Endothelial cell of umbilical vein (primary cell): ENCODE results near the gene CDCA3. TPM values are rescaled to one million over a fixed set of nuclear protein-coding genes. Genes with fewer than 3 reads are reported as not detected.

Experiments
- BruUV-seq: library from RNA; stranded (reverse); fragments of 400-500 nt; replicated peaks from 2 replicates; lab custom pipeline; 2021; lab: Mats Ljungman, UMichigan
- CTCF ChIA-PET: fragments of 300-600, 350-600 bp; sonication (Branson Sonifier 250); formaldehyde crosslinking; loops from one replicate; lab custom pipeline; 2021; ENCODE audit warnings: antibody characterized with exemption, inconsistent platforms; lab: Charles Lee
- POLR2A ChIA-PET: fragments of 300-600, 350-600 bp; sonication (Branson Sonifier 250); formaldehyde crosslinking; loops from one replicate; lab custom pipeline; 2021; ENCODE audit warnings: antibody characterized with exemption, inconsistent platforms; lab: Charles Lee
- DNase-seq: peaks from one replicate; pipeline ENCODE4 v3.0.0-alpha.2; 2011; ENCODE audit warnings: low read depth, low spot score
- FAIRE-seq: peaks from 2 replicates; lab custom pipeline; 2011; peaks lifted over from hg19 to GRCh38; lab: Jason Lieb, UNC
- H2AFZ ChIP-seq: 2 replicates; pipeline ENCODE4 v1.6.0; 2012; ENCODE audit warnings: low read depth, low read length, control low read depth, inconsistent platforms
- H3K27ac ChIP-seq: 2 replicates; pipeline ENCODE4 v1.5.1; 2011; ENCODE audit warnings: low read depth, mild to moderate bottlenecking, control low read depth, low read length, moderate library complexity; ENCODE audit not compliant: insufficient read depth
- H3K27me3 ChIP-seq, 2 experiments: 2 replicates each; pipeline versions ENCODE4 v1.6.0 to v1.6.1; 2011; ENCODE audit warnings: low read length in 2 of 2, mixed read lengths in 1 of 2; ENCODE audit not compliant: control insufficient read depth in 2 of 2, insufficient read depth in 2 of 2
- H3K36me3 ChIP-seq, 2 experiments: 2 replicates in 1 of 2; 3 replicates in 1 of 2; pipeline ENCODE4 v1.5.1; 2011; ENCODE audit warnings: low read length in 2 of 2, mild to moderate bottlenecking in 1 of 2, moderate library complexity in 1 of 2; ENCODE audit not compliant: control insufficient read depth in 2 of 2, insufficient read depth in 2 of 2; ENCODE audit errors: extremely low read depth in 1 of 2
- H3K4me1 ChIP-seq: 3 replicates; pipeline ENCODE4 v1.5.1; 2011; ENCODE audit warnings: mild to moderate bottlenecking, low read length; ENCODE audit not compliant: control insufficient read depth, insufficient read depth; ENCODE audit errors: extremely low read depth
- H3K4me2 ChIP-seq: 2 replicates; pipeline ENCODE4 v1.6.1; 2011; ENCODE audit warnings: low read length, control low read depth, mixed read lengths; ENCODE audit not compliant: insufficient read depth
- H3K4me3 ChIP-seq, 3 experiments: fragments of 200-600 bp in 1 of 3; sonication (generic), shearing (Covaris generic) in 1 of 3; replicated peaks in 1 of 3; 2 replicates each; pipeline ENCODE4 v1.5.1; 2011 to 2016; ENCODE audit warnings: control low read depth in 3 of 3, low read length in 3 of 3, mild to moderate bottlenecking in 2 of 3, inconsistent platforms in 1 of 3, low read depth in 1 of 3, moderate library complexity in 1 of 3; ENCODE audit not compliant: insufficient read depth in 1 of 3
- H3K79me2 ChIP-seq: 2 replicates; pipeline ENCODE4 v1.6.0; 2012; ENCODE audit warnings: low read length, inconsistent platforms; ENCODE audit not compliant: control insufficient read depth, insufficient read depth
- H3K9ac ChIP-seq: replicated peaks from 2 replicates; pipeline ENCODE3; 2011; ENCODE audit warnings: low read length, control low read depth; ENCODE audit not compliant: insufficient read depth; ENCODE audit errors: extremely low read depth
- H3K9me1 ChIP-seq: replicated peaks from 3 replicates; pipeline ENCODE4 v1.6.0; 2011; ENCODE audit warnings: mild to moderate bottlenecking, low read length; ENCODE audit not compliant: control insufficient read depth, insufficient read depth; ENCODE audit errors: extremely low read depth
- H3K9me3 ChIP-seq: replicated peaks from 2 replicates; pipeline ENCODE4 v1.5.1; 2012; ENCODE audit warnings: low read length, inconsistent platforms; ENCODE audit not compliant: control insufficient read depth, insufficient read depth
- H4K20me1 ChIP-seq: replicated peaks from 2 replicates; pipeline ENCODE3; 2011; ENCODE audit warnings: mild to moderate bottlenecking, low read length; ENCODE audit not compliant: control insufficient read depth, insufficient read depth; ENCODE audit errors: extremely low read depth
- FOS ChIP-seq: IDR thresholded peaks from 2 replicates; pipeline ENCODE4 v1.6.1; 2011; ENCODE audit warnings: mild to moderate bottlenecking, low read length, moderate library complexity, borderline replicate concordance; ENCODE audit not compliant: insufficient read depth
- GATA2 ChIP-seq: IDR thresholded peaks from 2 replicates; pipeline ENCODE4 v1.7.0; 2011; ENCODE audit warnings: low read depth, mild to moderate bottlenecking, moderate library complexity, mixed read lengths, low read length; ENCODE audit not compliant: insufficient read length, insufficient read depth
- MYC ChIP-seq: IDR thresholded peaks from one replicate; pipeline ENCODE4 v1.6.1; 2011; ENCODE audit warnings: mild to moderate bottlenecking, low read depth, low read length
- dilution Hi-C: fragments of 300-500 bp; cut with MboI; formaldehyde crosslinking; loops from one replicate; pipeline ENCODE4 v1.15.0; 2019; ENCODE audit warnings: low sequenced_read_pairs; ENCODE audit not compliant: extremely low pct_ligation_motif_present
- intact Hi-C: fragments of 100-400 bp; cut with micrococcal nuclease; formaldehyde crosslinking; loops from one replicate; pipeline ENCODE4 v1.10.0; 2022
- polyA plus RNA-seq, 4 experiments: library from polyadenylated mRNA; depleted of rRNA in 3 of 4; stranded (reverse) in 3 of 4; unstranded in 1 of 4; fragments of >200 nt; gene quantifications; 2 replicates each; pipeline versions ENCODE4 v1.2.1 to v1.2.3, GENCODE V29; 2011 to 2012; ENCODE audit warnings: missing spikeins in 1 of 4
- total RNA-seq: library from RNA; stranded (reverse); gene quantifications from 2 replicates; pipeline ENCODE4 v1.2.3, GENCODE V29; 2021
- TF ChIP-seq, protein P1 (sequence below), 2 donors: IDR thresholded peaks; 1 replicate in 1 of 2; 2 replicates in 1 of 2; pipeline ENCODE4 v1.5.1; 2011; ENCODE audit warnings: low read length in 2 of 2, mild to moderate bottlenecking in 2 of 2, moderate library complexity in 2 of 2, control low read depth in 1 of 2, inconsistent platforms in 1 of 2, low read depth in 1 of 2; ENCODE audit not compliant: insufficient read depth in 1 of 2; ENCODE audit errors: extremely low read depth in 1 of 2

CDCA3 gene
- total and polyA plus RNA-seq, 2 donors (not counting 3 experiments of a cell fraction or from before 2014, with no cell fraction given): 44.3 to 53.5 TPM

DNA sequence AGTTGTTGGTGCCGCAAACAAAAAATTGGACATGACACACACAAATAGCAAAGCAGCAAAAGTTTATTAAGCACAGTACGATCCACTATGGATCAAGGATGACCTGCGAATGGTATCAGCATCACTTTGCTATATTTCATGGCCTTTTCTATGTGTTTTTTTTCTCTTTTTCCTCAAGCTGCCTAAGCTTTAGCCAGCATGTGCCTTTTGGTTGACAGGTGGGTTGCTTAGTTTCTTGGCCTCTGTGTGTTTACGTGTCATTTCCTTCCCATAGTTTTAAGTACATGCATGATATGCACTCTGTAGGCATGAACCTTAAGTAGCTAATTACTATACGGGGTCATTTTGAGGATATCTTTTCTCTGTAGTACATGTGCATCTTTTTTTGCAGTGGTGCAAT is 51.9 kb downstream of the CDCA3 start:
- dilution Hi-C loops (no loop called here), intact Hi-C loops (no loop called here)
- TF ChIP-seq, protein P1, sequence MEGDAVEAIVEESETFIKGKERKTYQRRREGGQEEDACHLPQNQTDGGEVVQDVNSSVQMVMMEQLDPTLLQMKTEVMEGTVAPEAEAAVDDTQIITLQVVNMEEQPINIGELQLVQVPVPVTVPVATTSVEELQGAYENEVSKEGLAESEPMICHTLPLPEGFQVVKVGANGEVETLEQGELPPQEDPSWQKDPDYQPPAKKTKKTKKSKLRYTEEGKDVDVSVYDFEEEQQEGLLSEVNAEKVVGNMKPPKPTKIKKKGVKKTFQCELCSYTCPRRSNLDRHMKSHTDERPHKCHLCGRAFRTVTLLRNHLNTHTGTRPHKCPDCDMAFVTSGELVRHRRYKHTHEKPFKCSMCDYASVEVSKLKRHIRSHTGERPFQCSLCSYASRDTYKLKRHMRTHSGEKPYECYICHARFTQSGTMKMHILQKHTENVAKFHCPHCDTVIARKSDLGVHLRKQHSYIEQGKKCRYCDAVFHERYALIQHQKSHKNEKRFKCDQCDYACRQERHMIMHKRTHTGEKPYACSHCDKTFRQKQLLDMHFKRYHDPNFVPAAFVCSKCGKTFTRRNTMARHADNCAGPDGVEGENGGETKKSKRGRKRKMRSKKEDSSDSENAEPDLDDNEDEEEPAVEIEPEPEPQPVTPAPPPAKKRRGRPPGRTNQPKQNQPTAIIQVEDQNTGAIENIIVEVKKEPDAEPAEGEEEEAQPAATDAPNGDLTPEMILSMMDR (IDR thresholded peaks at IDR 0.05; ENCODE audit: extremely low read depth in 1 of 2, insufficient read depth in 1 of 2, low read depth in 1 of 2, low read length in 2 of 2): no peak
- TF ChIP-seq FOS (no peak), MYC (no peak), GATA2 (no peak)
- Histone ChIP-seq H2AFZ (no peak overlapping the region), H3K9me3 (no peaks in the 10 kb centered on the region), H3K27me3 (peaks cover 7 to 9% of the 10 kb centered on the region in 2 experiments), H3K4me2 (no peak overlapping the region), H4K20me1 (no peaks in the 10 kb centered on the region), H3K4me1 (no peaks in the 10 kb centered on the region), H3K9ac (no peak overlapping the region), H3K79me2 (no peaks in the 10 kb centered on the region), H3K9me1 (no peaks in the 10 kb centered on the region), H3K27ac (no peak overlapping the region), H3K36me3 (no peaks in the 10 kb centered on the region), H3K4me3 (no peak overlapping the region)
- FAIRE-seq (no peak), DNase-seq (no peak)
- BruUV-seq: no TSS peak
- POLR2A ChIA-PET: no interaction called here
- CTCF ChIA-PET: no interaction called here

Other genes starting within 250 kb of the CDCA3 start
- 192 and 216 TPM in 2 replicates for gene CHD4, start 243.9 kb downstream of the CDCA3 start, total RNA-seq
- 119 and 127 TPM in 2 replicates for gene CHD4, start 243.9 kb downstream of the CDCA3 start, polyA plus RNA-seq
- not detected in 2 replicates for gene LPAR5, start 215.3 kb downstream of the CDCA3 start, total RNA-seq
- gene LPAR5, start 215.3 kb downstream of the CDCA3 start, polyA plus RNA-seq: 0.23 and 0.41 TPM in 2 replicates
- 0.97 and 1.3 TPM in 2 replicates for gene ACRBP, start 203.9 kb downstream of the CDCA3 start, total RNA-seq
- gene ACRBP, start 203.9 kb downstream of the CDCA3 start, polyA plus RNA-seq: 5.5 and 5.7 TPM in 2 replicates
- 26.3 and 34.7 TPM in 2 replicates for gene ING4, start 188.2 kb downstream of the CDCA3 start, total RNA-seq
- gene ING4, start 188.2 kb downstream of the CDCA3 start, polyA plus RNA-seq: 49.6 and 52.0 TPM in 2 replicates
- 52.8 and 58.5 TPM in 2 replicates for gene ZNF384, start 161.9 kb downstream of the CDCA3 start, total RNA-seq
- 58.3 and 67.5 TPM in 2 replicates for gene ZNF384, start 161.9 kb downstream of the CDCA3 start, polyA plus RNA-seq
- 0.14 and 0.55 TPM in 2 replicates for gene PIANP, start 150.5 kb downstream of the CDCA3 start, total RNA-seq
- 0.08 and 0.10 TPM in 2 replicates for gene PIANP, start 150.5 kb downstream of the CDCA3 start, polyA plus RNA-seq
- gene COPS7A, start 127.2 kb downstream of the CDCA3 start, total RNA-seq: 36.5 and 41.1 TPM in 2 replicates
- 104 and 112 TPM in 2 replicates for gene COPS7A, start 127.2 kb downstream of the CDCA3 start, polyA plus RNA-seq
- 136 and 147 TPM in 2 replicates for gene MLF2, start 98.1 kb downstream of the CDCA3 start, total RNA-seq
- 306 and 319 TPM in 2 replicates for gene MLF2, start 98.1 kb downstream of the CDCA3 start, polyA plus RNA-seq
- gene PTMS, start 84.9 kb downstream of the CDCA3 start, total RNA-seq: 518 and 555 TPM in 2 replicates
- 661 and 787 TPM in 2 replicates for gene PTMS, start 84.9 kb downstream of the CDCA3 start, polyA plus RNA-seq
- 3.8 and 4.1 TPM in 2 replicates for gene LAG3, start 78.8 kb downstream of the CDCA3 start, total RNA-seq
- 1.3 and 1.8 TPM in 2 replicates for gene LAG3, start 78.8 kb downstream of the CDCA3 start, polyA plus RNA-seq
- gene CD4, start 61.8 kb downstream of the CDCA3 start, total RNA-seq: not detected in 2 replicates
- not detected in 2 replicates for gene CD4, start 61.8 kb downstream of the CDCA3 start, polyA plus RNA-seq
- 8.1 and 13.7 TPM in 2 replicates for gene GPR162, start 29.5 kb downstream of the CDCA3 start, total RNA-seq
- gene GPR162, start 29.5 kb downstream of the CDCA3 start, polyA plus RNA-seq: 9.0 and 9.7 TPM in 2 replicates
- gene P3H3, start 22.9 kb downstream of the CDCA3 start, total RNA-seq: 76.5 and 92.6 TPM in 2 replicates
- gene P3H3, start 22.9 kb downstream of the CDCA3 start, polyA plus RNA-seq: 70.2 and 75.9 TPM in 2 replicates
- gene GNB3, start 10.4 kb downstream of the CDCA3 start, total RNA-seq: 9.4 and 14.6 TPM in 2 replicates
- gene GNB3, start 10.4 kb downstream of the CDCA3 start, polyA plus RNA-seq: 12.0 and 12.6 TPM in 2 replicates
- gene USP5, start 864 bp upstream of the CDCA3 start, total RNA-seq: 126 and 135 TPM in 2 replicates
- 68.9 and 69.4 TPM in 2 replicates for gene USP5, start 864 bp upstream of the CDCA3 start, polyA plus RNA-seq
- 643 and 676 TPM in 2 replicates for gene TPI1, start 16.2 kb upstream of the CDCA3 start, total RNA-seq
- gene TPI1, start 16.2 kb upstream of the CDCA3 start, polyA plus RNA-seq: 1,816 and 2,057 TPM in 2 replicates
- gene SPSB2, start 22.0 kb upstream of the CDCA3 start, total RNA-seq: 3.9 and 6.9 TPM in 2 replicates
- gene SPSB2, start 22.0 kb upstream of the CDCA3 start, polyA plus RNA-seq: 3.8 and 5.6 TPM in 2 replicates
- gene LRRC23, start 53.5 kb upstream of the CDCA3 start, total RNA-seq: 2.7 and 3.5 TPM in 2 replicates
- gene LRRC23, start 53.5 kb upstream of the CDCA3 start, polyA plus RNA-seq: 2.8 and 3.1 TPM in 2 replicates
- 13.8 and 18.6 TPM in 2 replicates for gene ENO2, start 63.3 kb upstream of the CDCA3 start, total RNA-seq
- 9.1 and 11.4 TPM in 2 replicates for gene ENO2, start 63.3 kb upstream of the CDCA3 start, polyA plus RNA-seq
- 117 and 122 TPM in 2 replicates for gene ATN1, start 76.7 kb upstream of the CDCA3 start, total RNA-seq
- gene ATN1, start 76.7 kb upstream of the CDCA3 start, polyA plus RNA-seq: 46.4 and 47.1 TPM in 2 replicates
- not detected in 2 replicates for gene RNU7-1, start 92.5 kb upstream of the CDCA3 start, total RNA-seq
- gene RNU7-1, start 92.5 kb upstream of the CDCA3 start, polyA plus RNA-seq: not detected in 2 replicates
- 153 and 167 TPM in 2 replicates for gene C12orf57, start 92.7 kb upstream of the CDCA3 start, total RNA-seq
- 729 and 802 TPM in 2 replicates for gene C12orf57, start 92.7 kb upstream of the CDCA3 start, polyA plus RNA-seq
- gene PTPN6, start 100.1 kb upstream of the CDCA3 start, total RNA-seq: 1.6 and 1.8 TPM in 2 replicates
- gene PTPN6, start 100.1 kb upstream of the CDCA3 start, polyA plus RNA-seq: 0.25 and 0.38 TPM in 2 replicates
- gene PHB2, start 119.4 kb upstream of the CDCA3 start, total RNA-seq: 231 and 244 TPM in 2 replicates
- gene PHB2, start 119.4 kb upstream of the CDCA3 start, polyA plus RNA-seq: 390 and 409 TPM in 2 replicates
- gene EMG1, start 119.6 kb upstream of the CDCA3 start, total RNA-seq: 54.7 and 56.6 TPM in 2 replicates
- 32.7 and 57.7 TPM in 2 replicates for gene EMG1, start 119.6 kb upstream of the CDCA3 start, polyA plus RNA-seq
- 29.3 and 29.5 TPM in 2 replicates for gene LPCAT3, start 167.2 kb upstream of the CDCA3 start, total RNA-seq
- gene LPCAT3, start 167.2 kb upstream of the CDCA3 start, polyA plus RNA-seq: 36.0 and 37.1 TPM in 2 replicates
- gene C1S, start 209.4 kb upstream of the CDCA3 start, total RNA-seq: 0.38 and 0.83 TPM in 2 replicates
- 0.16 and 0.32 TPM in 2 replicates for gene C1S, start 209.4 kb upstream of the CDCA3 start, polyA plus RNA-seq
- 3.1 and 3.6 TPM in 2 replicates for gene C1R, start 241.2 kb upstream of the CDCA3 start, total RNA-seq
- gene C1R, start 241.2 kb upstream of the CDCA3 start, polyA plus RNA-seq: 5.1 and 5.8 TPM in 2 replicates